B cell (primary cell): ENCODE results near the gene BRINP3. TPM values are rescaled to one million over a fixed set of nuclear protein-coding genes. Genes with fewer than 3 reads are reported as not detected.

Source experiments
- ATAC-seq: fragments of 200-7000 bp; cut with Tn5 transposase; one replicate; pipeline ENCODE4 v1.10.0; 2021; ENCODE audit warnings: low read depth, mild to moderate bottlenecking, moderate number of reproducible peaks, moderate library complexity
- CTCF ChIA-PET: fragments of 350-600 bp; sonication (Branson Sonifier 250); formaldehyde crosslinking; loops from one replicate; lab custom pipeline; 2021; ENCODE audit warnings: antibody characterized with exemption, inconsistent platforms; lab: Charles Lee
- POLR2A ChIA-PET: fragments of 350-600 bp; sonication (Branson Sonifier 250); formaldehyde crosslinking; loops from one replicate; lab custom pipeline; 2021; ENCODE audit warnings: antibody characterized with exemption; lab: Charles Lee
- DNase-seq: peaks from one replicate; pipeline ENCODE4 v3.0.0; 2013
- H2AFZ ChIP-seq: 2 replicates; pipeline ENCODE4 v1.6.1; 2012; ENCODE audit warnings: mild to moderate bottlenecking, low read depth, low read length; ENCODE audit not compliant: insufficient read depth, poor library complexity, severe bottlenecking
- H3K27ac ChIP-seq, 2 donors: 1 replicate in 1 of 2; 2 replicates in 1 of 2; pipeline ENCODE4 v1.5.1; 2012 to 2013; ENCODE audit warnings: low read length in 2 of 2, mild to moderate bottlenecking in 2 of 2, moderate library complexity in 1 of 2
- H3K27me3 ChIP-seq, 4 experiments: fragments of 200-600 bp in 1 of 4; sonication (generic) in 1 of 4; replicated peaks in 1 of 4; 1 replicate in 2 of 4; 2 replicates in 2 of 4; pipeline versions ENCODE4 v1.6.1 to v1.7.0; 2013 to 2016; ENCODE audit warnings: low read length in 3 of 4, mild to moderate bottlenecking in 2 of 4, mixed read lengths in 1 of 4, moderate library complexity in 1 of 4; ENCODE audit not compliant: insufficient read depth in 4 of 4, control insufficient read depth in 3 of 4; ENCODE audit errors: control extremely low read depth in 1 of 4
- H3K36me3 ChIP-seq, 2 experiments: replicated peaks in 1 of 2; 1 replicate in 1 of 2; 2 replicates in 1 of 2; pipeline versions ENCODE4 v1.6.1 to v1.7.1; 2013; ENCODE audit warnings: low read length in 1 of 2; ENCODE audit not compliant: insufficient read depth in 2 of 2, control insufficient read depth in 1 of 2; ENCODE audit errors: control extremely low read depth in 1 of 2, extremely low read depth in 1 of 2
- H3K4me1 ChIP-seq, 2 donors: fragments of 200-600 bp in 1 of 2; sonication (generic) in 1 of 2; 1 replicate in 1 of 2; 2 replicates in 1 of 2; pipeline versions ENCODE4 v1.5.1 to v1.6.1; 2013 to 2017; ENCODE audit warnings: low read length in 2 of 2; ENCODE audit not compliant: control insufficient read depth in 2 of 2, insufficient read depth in 2 of 2
- H3K4me2 ChIP-seq: replicated peaks from 2 replicates; pipeline ENCODE3; 2012; ENCODE audit warnings: mild to moderate bottlenecking, low read depth, low read length; ENCODE audit not compliant: poor library complexity, severe bottlenecking
- H3K4me3 ChIP-seq, 5 experiments: fragments of 200-600 bp in 1 of 5; sonication (generic) in 1 of 5; 1 replicate in 3 of 5; 2 replicates in 2 of 5; pipeline versions ENCODE4 v1.5.1 to v1.7.0; 2011 to 2016; ENCODE audit warnings: low read length in 4 of 5, mild to moderate bottlenecking in 4 of 5, low read depth in 2 of 5, control low read depth in 1 of 5, moderate library complexity in 1 of 5; ENCODE audit not compliant: insufficient read depth in 1 of 5; ENCODE audit errors: control extremely low read depth in 1 of 5, extremely low read depth in 1 of 5
- H3K79me2 ChIP-seq: fragments of 200-600 bp; sonication (generic); one replicate; pipeline ENCODE4 v1.6.0; 2016; ENCODE audit warnings: low read length; ENCODE audit not compliant: control insufficient read depth, insufficient read depth
- H3K9ac ChIP-seq: fragments of 200-600 bp; sonication (generic); 2 replicates; pipeline ENCODE4 v1.6.1; 2017; ENCODE audit warnings: mild to moderate bottlenecking, low read length, moderate library complexity
- H3K9me3 ChIP-seq, 3 donors: one replicate each; pipeline versions ENCODE4 v1.6.1 to v1.7.1; 2013; ENCODE audit warnings: low read length in 2 of 3; ENCODE audit not compliant: control insufficient read depth in 2 of 3, insufficient read depth in 1 of 3; ENCODE audit errors: control extremely low read depth in 1 of 3
- H4K20me1 ChIP-seq: 2 replicates; pipeline ENCODE4 v1.6.0; 2012; ENCODE audit warnings: mild to moderate bottlenecking, low read length; ENCODE audit not compliant: insufficient read depth, control insufficient read depth, poor library complexity, severe bottlenecking
- H3K27ac Mint-ChIP-seq: one replicate; pipeline ENCODE4 v1.8.0; 2021; ENCODE audit warnings: mixed read lengths
- H3K27me3 Mint-ChIP-seq: one replicate; pipeline ENCODE4 v1.8.0; 2021; ENCODE audit warnings: mixed read lengths
- H3K4me1 Mint-ChIP-seq: one replicate; pipeline ENCODE4 v1.8.0; 2021; ENCODE audit warnings: mixed read lengths
- H3K4me3 Mint-ChIP-seq: one replicate; pipeline ENCODE4 v1.8.0; 2021; ENCODE audit warnings: mixed read lengths
- H3K9me3 Mint-ChIP-seq: one replicate; pipeline ENCODE4 v1.8.0; 2022; ENCODE audit warnings: mixed read lengths; ENCODE audit not compliant: insufficient read depth
- EZH2 ChIP-seq: IDR thresholded peaks from 2 replicates; pipeline ENCODE4 v1.6.1; 2012; ENCODE audit warnings: borderline replicate concordance, low read depth, mild to moderate bottlenecking, moderate library complexity, low read length; ENCODE audit not compliant: insufficient read depth, poor library complexity, severe bottlenecking
- WGBS: methylation state at CpG from one replicate; pipeline ENCODE4 v1.1.5; 2013; ENCODE audit warnings: missing lambda C conversion rate; ENCODE audit not compliant: insufficient coverage; 5-methylcytosine and 5-hydroxymethylcytosine counted together
- intact Hi-C: fragments of 100-400 bp; cut with micrococcal nuclease; formaldehyde crosslinking; loops from one replicate; pipeline ENCODE4 v1.10.0; 2022
- polyA plus RNA-seq: library from polyadenylated mRNA; depleted of rRNA; stranded (reverse); fragments of >200 nt; gene quantifications from 2 replicates; pipeline ENCODE4 v1.2.3, GENCODE V29; 2012
- total RNA-seq, 2 donors: library from RNA; stranded (reverse); fragments of 120-200 nt in 1 of 2; gene quantifications; 1 replicate in 1 of 2; 2 replicates in 1 of 2; pipeline versions ENCODE4 v1.2.3 to v1.2.4, GENCODE V29; 2013 to 2022
- TF ChIP-seq, protein P1 (sequence below): fragments of 200-600 bp; IDR thresholded peaks from one replicate; pipeline ENCODE4 v1.8.0; 2022; ENCODE audit warnings: antibody characterized with exemption, mild to moderate bottlenecking

Gene BRINP3
- total and polyA plus RNA-seq, 2 donors (not counting 1 experiment from before 2014, with no cell fraction given), result not detected

DNA sequence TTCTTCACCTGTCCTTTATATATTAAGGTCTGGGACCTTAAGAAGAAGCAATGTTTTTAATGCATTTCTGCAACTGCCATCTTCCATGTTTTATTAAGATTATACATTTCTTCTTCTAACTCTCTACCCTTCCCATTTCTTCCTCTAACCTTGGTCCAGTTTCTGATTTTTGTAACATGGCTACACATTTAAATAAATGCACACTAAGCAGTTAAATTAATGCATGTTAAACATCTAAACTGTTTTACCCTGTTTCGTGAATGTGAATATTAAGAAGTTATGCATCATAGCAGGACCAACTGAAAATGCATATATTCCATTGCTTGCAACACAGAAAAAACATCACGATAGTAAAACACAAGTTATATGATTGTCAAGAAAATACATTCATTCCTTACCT lies 3.7 kb downstream of the BRINP3 start:
- H3K27me3 ChIP-seq, result peaks cover 0 to 26% (median 6%) of the 10 kb centered on the region in 4 experiments
- H3K4me3 ChIP-seq, result no peak overlapping the region
- intact Hi-C loops, result no loop called here
- H3K4me1 ChIP-seq, result peaks cover 0 to 3% of the 10 kb centered on the region in 2 donors
- no peak overlapping the region for H3K27ac ChIP-seq
- ChIA-PET CTCF (no interaction called here), POLR2A (no interaction called here)
- DNase-seq (no peak), ATAC-seq (no peak)
- no peak overlapping the region for H3K4me2 ChIP-seq
- TF ChIP-seq, protein P1, sequence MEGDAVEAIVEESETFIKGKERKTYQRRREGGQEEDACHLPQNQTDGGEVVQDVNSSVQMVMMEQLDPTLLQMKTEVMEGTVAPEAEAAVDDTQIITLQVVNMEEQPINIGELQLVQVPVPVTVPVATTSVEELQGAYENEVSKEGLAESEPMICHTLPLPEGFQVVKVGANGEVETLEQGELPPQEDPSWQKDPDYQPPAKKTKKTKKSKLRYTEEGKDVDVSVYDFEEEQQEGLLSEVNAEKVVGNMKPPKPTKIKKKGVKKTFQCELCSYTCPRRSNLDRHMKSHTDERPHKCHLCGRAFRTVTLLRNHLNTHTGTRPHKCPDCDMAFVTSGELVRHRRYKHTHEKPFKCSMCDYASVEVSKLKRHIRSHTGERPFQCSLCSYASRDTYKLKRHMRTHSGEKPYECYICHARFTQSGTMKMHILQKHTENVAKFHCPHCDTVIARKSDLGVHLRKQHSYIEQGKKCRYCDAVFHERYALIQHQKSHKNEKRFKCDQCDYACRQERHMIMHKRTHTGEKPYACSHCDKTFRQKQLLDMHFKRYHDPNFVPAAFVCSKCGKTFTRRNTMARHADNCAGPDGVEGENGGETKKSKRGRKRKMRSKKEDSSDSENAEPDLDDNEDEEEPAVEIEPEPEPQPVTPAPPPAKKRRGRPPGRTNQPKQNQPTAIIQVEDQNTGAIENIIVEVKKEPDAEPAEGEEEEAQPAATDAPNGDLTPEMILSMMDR, result no peak
- no peak for TF ChIP-seq EZH2
- H3K36me3 ChIP-seq, result no peaks in the 10 kb centered on the region
- no peak overlapping the region for H3K9ac ChIP-seq
- Mint-ChIP-seq H3K27ac (no peak overlapping the region), H3K4me3 (no peak overlapping the region), H3K27me3 (peaks cover 32% of the 10 kb centered on the region), H3K9me3 (peaks cover 2% of the 10 kb centered on the region), H3K4me1 (peaks cover 14% of the 10 kb centered on the region)
- no CpG with 5 or more reads among the region's 2 CpGs for WGBS
- peaks cover 0 to 8% (median 0%) of the 10 kb centered on the region in 3 donors for H3K9me3 ChIP-seq
- no peaks in the 10 kb centered on the region for H4K20me1 ChIP-seq
- H2AFZ ChIP-seq, result no peak overlapping the region
- H3K79me2 ChIP-seq, result no peaks in the 10 kb centered on the region

DNA sequence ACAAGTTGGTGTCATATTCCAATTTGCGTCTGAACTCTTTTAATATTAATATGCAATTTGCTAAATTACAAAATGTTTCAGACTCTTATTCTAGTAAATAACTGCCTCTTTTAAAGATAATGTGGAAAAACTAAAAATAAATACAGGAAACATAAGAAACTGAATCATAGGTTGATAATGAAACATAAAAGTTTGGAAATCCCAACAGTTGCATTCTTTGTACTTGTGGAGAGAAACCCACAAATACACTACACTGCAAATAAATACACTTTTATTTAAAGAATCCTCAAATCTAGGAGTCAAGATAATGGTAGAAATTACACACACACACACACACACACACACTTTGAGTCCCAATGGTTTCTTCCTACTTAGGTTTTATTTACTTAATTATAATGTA lies 5.2 kb downstream of the BRINP3 start:
- no peak overlapping the region for H3K27ac Mint-ChIP-seq
- WGBS, result no CpG with 5 or more reads among the region's 1 CpG

More for the DNA sequence above, 5.2 kb downstream of the BRINP3 start:
- Histone ChIP-seq H2AFZ (no peak overlapping the region), H3K36me3 (no peaks in the 10 kb centered on the region), H3K9me3 (peaks cover 0 to 4% (median 0%) of the 10 kb centered on the region in 3 donors), H3K4me3 (no peak overlapping the region), H3K4me2 (no peak overlapping the region), H3K27ac (no peak overlapping the region), H3K9ac (no peak overlapping the region), H4K20me1 (no peaks in the 10 kb centered on the region), H3K27me3 (peaks cover 0 to 14% (median 6%) of the 10 kb centered on the region in 4 experiments), H3K4me1 (no peaks in the 10 kb centered on the region), H3K79me2 (no peaks in the 10 kb centered on the region)
- ChIA-PET CTCF (no interaction called here), POLR2A (no interaction called here)
- ATAC-seq, result no peak
- H3K27me3 Mint-ChIP-seq, result peaks cover 20% of the 10 kb centered on the region
- no peak for DNase-seq
- intact Hi-C loops, result no loop called here
- H3K9me3 Mint-ChIP-seq, result peaks cover 2% of the 10 kb centered on the region
- H3K4me1 Mint-ChIP-seq, result peaks cover 2% of the 10 kb centered on the region
- H3K4me3 Mint-ChIP-seq, result no peak overlapping the region
- TF ChIP-seq, protein P1, result no peak
